Medulla oblongata (tissue), 1 donor: Measurements from ENCODE around the gene UBN1.

ENCODE experiments used
- DNase-seq: peaks from one replicate; pipeline ENCODE4 v3.0.0-alpha.2; 2015; ENCODE audit errors: extremely low spot score

UBN1 gene

DNA sequence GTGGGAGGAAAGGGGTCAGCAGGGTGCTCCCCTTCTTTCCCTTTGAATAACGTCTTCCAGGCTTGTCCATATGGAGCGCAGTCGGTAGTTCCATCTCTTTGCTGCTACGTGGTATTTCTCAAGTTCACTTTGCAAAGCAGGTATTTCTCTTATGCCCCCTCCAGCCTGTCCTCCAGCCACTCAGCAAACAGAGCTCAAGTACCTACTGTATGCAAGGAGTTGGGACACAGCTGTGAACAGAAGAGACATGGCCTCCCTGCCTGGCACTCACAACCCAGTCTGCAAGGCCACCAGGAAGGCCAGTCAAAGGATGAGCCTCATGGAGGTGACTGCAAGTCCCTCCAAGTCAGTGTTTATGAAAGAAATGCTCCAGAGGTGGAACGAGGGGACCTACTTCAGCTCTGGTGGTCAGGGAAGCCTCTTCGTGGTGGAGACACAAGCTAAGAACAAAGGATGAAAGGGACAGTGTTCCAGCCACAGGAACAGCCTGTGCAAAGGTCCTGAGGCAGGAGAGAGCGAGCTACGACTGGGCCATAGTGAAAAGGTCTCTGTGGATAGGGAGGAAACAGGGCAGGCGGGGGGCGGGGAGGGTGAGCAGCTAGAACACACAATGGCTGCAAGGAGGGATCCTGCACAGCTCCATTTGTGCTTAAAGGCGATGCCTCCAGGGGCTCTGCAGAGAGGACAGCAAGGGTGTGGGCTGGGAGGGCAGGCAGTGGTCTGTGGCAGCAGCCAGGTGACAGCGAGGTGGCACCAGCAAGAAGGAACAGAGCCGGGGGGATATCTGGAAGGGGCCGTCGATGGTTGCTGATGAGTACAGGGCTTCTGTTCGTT lies 57.0 kb downstream of the UBN1 start:
- DNase-seq: no peak

DNA sequence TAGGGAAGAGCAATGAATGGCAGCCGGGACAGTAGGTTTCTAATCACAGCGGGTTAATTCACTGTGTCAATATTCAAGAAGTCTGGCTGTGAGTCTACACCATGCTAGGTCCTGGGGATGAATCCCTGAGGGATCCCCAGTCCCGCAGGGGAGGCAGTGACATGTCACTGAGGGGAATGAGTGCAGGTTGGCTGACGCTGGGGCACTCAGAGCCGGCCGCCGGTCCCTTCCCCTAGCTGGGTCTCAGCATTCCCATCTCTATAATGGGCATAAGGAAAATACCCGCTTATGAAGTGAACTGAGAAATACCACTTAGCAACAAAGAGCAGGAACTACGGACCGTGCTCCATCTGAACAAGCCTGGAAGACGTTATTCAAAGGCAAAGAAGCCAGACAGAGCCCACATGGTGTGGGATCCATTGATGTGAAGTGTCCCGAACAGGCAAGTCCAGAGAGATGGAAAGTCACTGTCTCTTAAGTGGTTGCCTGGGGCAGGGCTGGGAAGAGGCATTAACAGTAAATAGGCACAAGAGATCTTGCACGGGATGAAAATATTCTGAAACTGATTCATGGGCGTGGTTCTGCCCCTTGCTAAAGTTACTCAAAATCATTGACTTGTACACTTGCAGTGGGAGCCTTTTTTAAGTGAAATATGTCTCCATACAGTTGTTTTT lies 57.8 kb downstream of the UBN1 start:
- no peak for DNase-seq

GRCh38 chr16:4908854-4909401 lies 61.6 kb downstream of the UBN1 start:
- no peak for DNase-seq

DNA sequence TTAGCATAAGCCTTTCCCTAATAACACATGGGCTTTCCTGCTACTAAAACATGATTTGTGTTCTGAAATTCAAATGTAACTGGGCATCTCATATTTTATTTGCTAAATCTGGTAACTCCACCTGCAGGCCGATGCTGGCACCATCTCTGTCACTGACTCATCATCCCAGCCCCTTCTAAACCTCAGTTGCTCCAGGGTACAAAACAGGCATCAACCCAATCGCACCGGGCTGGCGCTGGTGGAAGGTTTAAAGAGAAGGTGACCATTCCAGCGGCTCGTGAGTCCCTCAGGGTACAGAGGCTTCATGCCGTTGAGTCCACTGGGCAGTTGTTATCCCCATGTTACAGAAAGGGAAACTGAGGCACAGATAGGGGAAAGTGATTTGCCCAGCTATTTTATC lies 62.5 kb downstream of the UBN1 start:
- no peak for DNase-seq

- DNase-seq: no peak
These were observed 63.5 kb downstream of the UBN1 start for GRCh38 chr16:4910828-4911227.

- no peak for DNase-seq
These were observed 64.7 kb downstream of the UBN1 start for GRCh38 chr16:4911970-4912386.

DNA sequence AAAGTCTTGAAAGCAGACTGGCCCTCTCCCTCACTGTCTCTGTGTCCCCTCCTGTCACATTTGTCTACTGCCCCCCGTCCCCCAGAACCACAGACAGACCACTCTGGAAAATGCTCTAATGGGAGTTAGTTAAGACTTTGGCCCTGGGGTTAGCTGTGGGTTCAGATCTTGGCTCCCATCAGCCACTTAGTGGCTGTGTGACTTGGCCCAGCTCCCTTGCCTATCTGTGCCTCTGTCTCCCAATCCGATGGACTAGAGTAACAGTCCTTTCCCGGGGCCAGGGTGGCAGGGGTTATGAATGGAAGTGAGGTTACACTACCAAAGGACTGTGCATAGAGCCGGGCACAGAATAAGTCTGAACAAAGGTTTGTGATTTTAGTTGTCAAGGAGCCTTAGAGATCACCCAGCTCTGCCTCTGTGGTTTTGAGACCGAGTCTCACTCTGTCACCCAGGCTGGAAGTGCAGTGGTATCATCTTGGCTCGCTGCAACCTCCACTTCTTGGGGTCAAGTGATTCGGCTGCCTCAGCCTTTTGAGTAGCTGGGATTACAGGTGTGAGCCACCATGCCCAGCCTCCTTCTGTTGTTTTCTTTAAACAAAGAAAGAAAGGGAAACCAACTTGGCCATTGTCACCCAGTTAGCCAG lies 66.0 kb downstream of the UBN1 start:
- no peak for DNase-seq

GRCh38 chr16:4913774-4914525 lies 66.7 kb downstream of the UBN1 start:
- DNase-seq: no peak

DNA sequence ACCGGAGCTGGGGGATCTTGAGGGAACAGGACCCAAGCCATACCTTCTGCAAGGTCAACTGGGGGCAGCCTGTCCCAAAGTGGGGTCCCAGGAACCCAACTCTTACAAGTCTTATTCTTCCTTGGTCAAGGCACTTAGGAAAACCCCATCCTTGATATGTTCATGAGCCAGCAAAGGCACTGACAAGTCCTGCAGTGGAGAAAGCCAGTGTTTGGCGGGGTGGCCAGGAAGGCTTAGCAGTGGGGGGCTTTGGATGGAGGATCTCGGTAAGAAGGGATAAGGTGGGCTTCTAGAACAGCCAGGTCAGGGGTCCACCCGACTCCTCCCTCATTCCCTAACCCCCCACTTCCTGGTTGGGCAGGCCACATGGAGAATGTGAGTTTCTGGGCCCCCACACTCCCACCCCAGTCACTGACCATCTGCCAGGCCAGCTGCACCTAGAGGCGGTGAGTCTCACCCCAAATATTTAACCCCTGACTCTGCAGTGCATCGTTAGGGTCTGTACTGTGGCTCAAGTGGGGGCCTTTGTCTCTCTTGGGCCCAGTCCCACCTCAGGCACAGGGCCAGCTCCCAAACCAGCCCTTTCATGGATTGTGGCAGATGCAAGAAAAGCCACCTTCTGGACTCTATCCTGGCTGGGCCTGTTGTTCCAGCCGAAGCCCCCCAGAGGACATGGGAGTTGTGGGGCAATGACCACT lies 67.4 kb downstream of the UBN1 start:
- no peak for DNase-seq

- no peak for DNase-seq
These were observed 68.0 kb downstream of the UBN1 start for GRCh38 chr16:4915226-4915761.

DNA sequence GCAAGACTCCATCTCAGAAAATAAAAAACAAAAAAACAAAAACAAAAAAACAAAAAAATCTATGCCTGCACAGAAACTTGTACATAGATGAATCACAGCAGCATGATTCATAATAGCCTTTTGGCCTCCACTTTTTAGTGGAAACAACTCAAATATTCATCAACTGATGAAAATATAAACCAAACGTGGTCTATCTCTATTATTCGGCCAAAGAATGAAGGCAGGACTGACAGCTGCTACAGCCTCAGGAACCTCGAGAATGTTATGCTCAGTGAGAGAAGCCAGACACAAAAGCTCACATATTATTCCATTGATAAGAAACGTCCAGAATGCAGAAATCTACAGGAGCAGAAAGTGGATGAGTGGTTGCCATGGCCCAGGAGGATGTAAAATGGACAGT lies 69.8 kb downstream of the UBN1 start:
- DNase-seq: no peak

DNA sequence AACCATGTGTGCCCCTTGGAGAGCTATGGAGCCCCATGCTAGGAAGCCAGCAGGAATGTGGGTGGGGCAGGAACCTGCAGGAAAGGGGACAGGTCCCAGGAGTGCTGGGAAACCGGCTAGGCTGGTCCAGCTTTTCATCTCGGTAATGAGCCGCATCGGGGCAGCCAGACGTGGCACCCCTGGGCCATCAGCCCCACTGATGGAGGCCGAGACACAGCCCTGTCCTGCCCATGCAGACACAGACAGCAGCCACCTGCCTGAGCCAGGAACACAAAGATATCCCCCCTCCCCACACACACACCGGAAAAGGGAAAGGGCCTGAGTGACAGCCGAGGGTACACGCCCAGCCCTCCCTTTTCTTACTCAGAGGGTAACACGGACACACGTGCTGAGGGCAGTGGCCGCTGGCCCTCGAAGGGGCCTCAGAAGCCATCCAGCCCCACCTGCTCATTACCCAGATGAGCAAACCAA lies 71.5 kb downstream of the UBN1 start:
- no peak for DNase-seq

GRCh38 chr16:4920826-4921225 lies 73.5 kb downstream of the UBN1 start:
- no peak for DNase-seq

DNA sequence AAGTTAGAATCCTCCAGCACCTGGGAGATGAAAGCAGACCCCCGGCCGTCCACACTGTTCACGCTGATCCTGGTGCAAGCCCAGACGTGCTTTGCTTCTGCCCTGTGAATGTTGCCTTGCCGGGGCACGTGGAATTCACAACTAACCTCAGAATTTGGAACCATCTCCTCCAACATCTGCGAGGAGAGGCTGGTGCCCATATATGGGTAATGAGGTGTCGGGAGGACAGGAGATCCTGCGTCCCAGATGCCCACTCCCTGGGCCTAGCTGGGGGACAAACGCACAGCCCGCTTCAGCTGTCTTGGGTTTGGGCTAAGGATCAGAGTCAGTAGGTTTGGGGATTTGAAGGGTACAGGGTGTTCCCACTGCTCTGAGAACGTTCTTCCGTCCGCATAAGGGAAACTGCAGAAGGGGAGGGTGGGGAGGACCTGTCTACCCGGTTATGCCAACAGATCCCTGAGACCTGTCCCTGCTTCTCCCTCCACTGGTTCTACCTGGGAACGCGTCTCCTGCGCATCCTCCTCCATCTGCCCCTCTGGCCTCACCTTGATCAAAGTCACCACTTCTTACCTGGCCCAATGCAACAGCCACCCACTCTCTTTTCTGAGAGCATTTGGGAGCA lies 75.6 kb downstream of the UBN1 start:
- DNase-seq: no peak

- DNase-seq: no peak
These were observed 76.6 kb downstream of the UBN1 start for GRCh38 chr16:4923853-4924252.

DNA sequence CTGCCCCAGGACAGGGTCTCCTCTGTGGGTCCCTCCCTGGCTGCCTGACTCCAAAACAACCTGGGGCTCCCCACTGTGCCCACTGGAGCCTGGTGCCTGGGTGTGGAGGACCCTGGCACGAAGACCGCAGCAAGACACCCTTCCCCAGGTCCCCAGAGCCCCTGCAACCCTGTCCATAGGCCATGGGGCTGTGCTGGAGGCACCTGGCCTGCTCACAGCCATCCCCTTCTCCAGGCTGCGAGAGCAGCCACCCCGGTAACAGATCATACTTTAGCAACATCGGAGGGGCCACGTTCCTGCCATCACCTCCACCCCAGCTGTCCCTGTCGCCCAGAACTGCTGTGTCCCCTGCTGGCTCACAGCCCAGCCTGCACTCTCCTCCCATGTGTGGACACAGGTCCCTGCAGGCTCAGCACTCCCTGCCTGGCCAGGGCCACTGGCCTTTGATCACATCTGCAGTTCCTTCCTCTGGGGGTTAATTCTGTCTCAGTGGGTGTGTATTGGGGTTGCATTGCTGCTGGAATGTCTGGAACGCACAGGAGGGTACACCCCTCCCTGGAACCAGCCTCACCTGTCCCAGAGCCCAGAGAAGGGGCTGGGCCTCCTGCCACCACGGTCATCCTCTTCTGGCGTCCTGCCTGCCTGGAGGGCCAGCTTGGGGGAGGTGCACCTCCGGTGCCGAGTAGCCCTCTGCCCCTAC lies 77.5 kb downstream of the UBN1 start:
- no peak for DNase-seq

DNA sequence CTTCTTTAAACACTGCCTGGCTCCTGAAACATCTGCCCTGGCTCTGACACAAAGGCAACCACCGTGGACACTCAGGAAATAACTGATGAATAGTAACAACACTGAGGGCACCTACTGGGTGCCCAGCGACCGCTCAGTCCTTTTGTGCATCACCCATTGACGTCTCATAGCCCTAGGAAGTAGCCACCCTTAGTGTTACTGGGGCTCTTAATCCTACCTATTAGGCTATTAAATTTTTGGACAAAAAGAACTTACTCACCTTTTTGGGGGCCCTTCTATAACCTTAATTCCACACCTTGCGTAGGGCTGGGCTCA lies 78.0 kb downstream of the UBN1 start:
- DNase-seq: no peak

- DNase-seq: no peak
These were observed 78.5 kb downstream of the UBN1 start for GRCh38 chr16:4925791-4926190.

GRCh38 chr16:4926928-4927327 lies 79.6 kb downstream of the UBN1 start:
- DNase-seq: no peak

DNA sequence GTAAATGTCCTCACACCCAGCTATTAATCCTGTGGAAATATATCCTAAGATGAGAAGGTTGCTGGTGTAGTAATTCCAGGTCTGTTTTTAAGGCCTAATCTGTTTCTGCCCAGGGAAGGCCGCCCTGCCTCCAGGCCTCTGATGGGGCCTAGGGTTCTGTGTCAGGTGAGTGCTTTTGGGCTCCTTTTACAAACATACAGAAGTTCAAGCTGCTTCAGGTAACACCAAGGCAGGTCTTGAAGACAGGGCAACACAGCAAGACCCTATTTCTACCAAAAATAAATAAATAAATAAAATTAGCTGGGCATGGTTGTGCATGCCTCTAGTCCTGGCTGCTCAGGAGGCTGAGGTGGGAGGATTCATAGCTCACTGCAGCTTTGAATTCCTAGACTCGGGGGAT lies 80.4 kb downstream of the UBN1 start:
- DNase-seq: no peak
